Esophagus squamous epithelium (tissue), 4 donors: ENCODE measurements around the gene AXIN2.

Source experiments
- CTCF ChIP-seq, 6 experiments: fragments of 450-650 bp in 4 of 6; fragments of 200-600 bp in 2 of 6; sonication (generic) in 2 of 6; IDR thresholded peaks; one replicate each; pipeline ENCODE4 v1.5.1; 2016 to 2019; ENCODE audit warnings: antibody characterized with exemption in 6 of 6, mild to moderate bottlenecking in 4 of 6, moderate library complexity in 4 of 6
- POLR2A ChIP-seq, 4 donors: fragments of 450-650 bp; IDR thresholded peaks; one replicate each; pipeline ENCODE4 v1.6.1; 2017; ENCODE audit warnings: antibody characterized with exemption in 4 of 4, mild to moderate bottlenecking in 4 of 4, moderate library complexity in 3 of 4

GRCh38 chr17:65583921-65584603 is 22.6 kb upstream of the AXIN2 start:
- TF ChIP-seq CTCF (IDR thresholded peaks at IDR 0.05) = no peak
- no peak for TF ChIP-seq POLR2A (IDR thresholded peaks at IDR 0.05)
